GM18867 (cell line): ENCODE results near the gene BAIAP2L1.
"Not testable (repeated sequence)": the region's sequence is repeated elsewhere in the genome, so short reads cannot be mapped to it uniquely, and the experiment has no call there.

Source experiments
- ATAC-seq: cut with Tn5 transposase; IDR thresholded peaks from one replicate; pipeline ENCODE4 v1.9.1; 2021; ENCODE audit warnings: mild to moderate bottlenecking, moderate library complexity; ENCODE audit not compliant: unreplicated experiment

The BAIAP2L1 gene

GRCh38 chr7:98400542-98401340 is at the start of gene BAIAP2L1:
Gene BAIAP2L1, minus strand, starts transcription at chr7:98401090. Its CDS starts 238 bp downstream, at chr7:98400852.
- ATAC-seq: peak; percentile 87

DNA sequence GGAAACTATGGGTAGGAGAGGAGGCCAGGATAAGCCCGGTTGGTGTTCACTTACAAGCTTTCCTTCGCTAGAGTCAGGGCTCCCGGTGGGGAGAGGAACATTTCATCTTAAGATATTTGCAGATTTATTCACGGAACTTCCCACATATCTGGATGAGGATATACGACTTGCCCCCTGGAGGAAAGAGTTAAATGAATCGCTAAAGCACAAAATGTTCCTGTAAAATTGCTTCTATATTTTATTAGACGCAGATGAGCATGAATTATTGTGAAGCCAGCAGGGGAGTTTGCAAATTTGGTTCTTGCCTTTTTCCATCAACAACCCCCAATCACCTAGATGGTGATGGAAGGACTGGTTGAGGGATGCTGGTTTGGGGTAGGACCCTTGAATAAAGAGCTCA is 47.9 kb upstream of the BAIAP2L1 start:
- ATAC-seq: no peak

DNA sequence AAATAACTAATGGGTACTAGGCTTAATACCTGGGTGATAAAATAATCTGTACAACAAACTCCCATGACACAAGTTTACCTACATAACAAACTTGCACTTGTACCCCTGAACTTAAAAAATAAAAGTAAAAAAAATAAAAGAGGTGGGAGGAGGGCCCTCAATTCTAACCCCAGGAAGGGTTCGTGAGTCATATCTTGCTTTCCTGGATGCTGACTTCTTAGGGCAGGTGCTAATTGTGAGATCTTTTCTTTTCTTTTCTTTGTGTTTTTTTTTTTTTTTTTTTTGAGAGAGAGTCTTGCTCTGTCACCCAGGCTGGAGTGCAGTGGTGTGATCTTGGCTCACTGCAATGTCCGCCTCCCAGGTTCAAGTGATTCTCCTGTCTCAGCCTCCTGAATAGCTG is 40.1 kb upstream of the BAIAP2L1 start:
- not testable (repeated sequence) for ATAC-seq

GRCh38 chr7:98439484-98439883 is 38.6 kb upstream of the BAIAP2L1 start:
- no peak for ATAC-seq

DNA sequence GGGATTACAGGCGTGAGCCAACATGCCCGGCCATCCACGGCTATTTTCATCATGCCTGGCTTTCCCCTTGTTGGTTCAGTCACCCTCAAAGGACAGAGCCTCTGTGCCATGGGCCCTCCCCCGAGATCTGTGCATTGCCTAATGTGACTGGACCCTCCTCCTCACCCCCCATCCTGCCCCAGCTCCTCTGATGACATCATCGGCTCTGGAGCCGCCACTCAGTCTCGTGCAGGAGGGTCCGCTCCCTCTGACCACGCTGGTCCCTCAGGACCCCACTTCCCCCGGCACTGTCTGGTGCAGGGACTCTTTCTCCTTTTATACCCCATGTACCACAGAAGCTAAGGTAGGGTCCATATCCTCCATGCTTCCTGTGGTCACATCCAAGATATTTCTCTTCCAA is 33.2 kb upstream of the BAIAP2L1 start:
- no peak for ATAC-seq

GRCh38 chr7:98429799-98430198 is 28.9 kb upstream of the BAIAP2L1 start:
- no peak for ATAC-seq

DNA sequence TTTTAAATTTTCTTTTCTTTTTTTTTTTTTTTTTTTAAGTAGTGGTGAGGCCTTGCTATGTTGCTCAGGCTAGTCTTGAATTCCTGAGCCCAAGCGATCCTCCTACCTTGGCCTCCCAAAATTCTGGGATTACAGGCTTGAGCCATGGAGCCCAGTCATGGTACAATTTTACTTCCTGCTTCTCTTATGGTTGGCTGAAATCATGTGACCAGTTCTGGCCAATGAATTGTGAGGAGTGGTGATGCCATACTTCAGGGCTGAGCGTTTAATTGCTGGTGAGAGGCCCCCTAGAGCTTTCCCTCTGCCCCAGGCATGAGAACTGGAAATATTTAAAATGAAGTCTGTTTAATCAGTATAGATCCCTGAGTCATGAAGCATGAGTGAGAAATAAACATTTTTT is 22.2 kb upstream of the BAIAP2L1 start:
- ATAC-seq: no peak

- ATAC-seq: peak; percentile 57
Observed at GRCh38 chr7:98420966-98421612, 20.2 kb upstream of the BAIAP2L1 start.

DNA sequence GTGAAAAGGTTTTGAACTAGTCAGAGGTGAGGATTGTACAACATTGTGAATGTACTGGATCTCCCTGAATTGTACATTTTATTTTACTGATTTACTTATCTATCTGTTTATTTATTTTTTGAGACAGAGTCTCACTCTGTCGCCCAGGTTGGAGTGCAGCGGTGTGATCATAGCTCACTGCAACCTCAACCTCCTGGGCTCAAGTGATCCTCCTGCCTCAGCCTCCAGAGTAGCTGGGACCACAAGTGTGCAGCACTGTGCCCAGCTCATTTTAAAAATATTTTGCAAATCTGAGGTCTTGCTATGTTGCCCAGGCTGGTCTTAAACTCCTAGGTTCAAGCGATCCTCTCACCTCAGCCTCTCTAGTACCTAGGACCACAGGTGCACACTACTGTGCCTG is 19.1 kb upstream of the BAIAP2L1 start:
- not testable (repeated sequence) for ATAC-seq

- not testable (repeated sequence) for ATAC-seq
Observed at GRCh38 chr7:98419316-98419691, 18.4 kb upstream of the BAIAP2L1 start.

DNA sequence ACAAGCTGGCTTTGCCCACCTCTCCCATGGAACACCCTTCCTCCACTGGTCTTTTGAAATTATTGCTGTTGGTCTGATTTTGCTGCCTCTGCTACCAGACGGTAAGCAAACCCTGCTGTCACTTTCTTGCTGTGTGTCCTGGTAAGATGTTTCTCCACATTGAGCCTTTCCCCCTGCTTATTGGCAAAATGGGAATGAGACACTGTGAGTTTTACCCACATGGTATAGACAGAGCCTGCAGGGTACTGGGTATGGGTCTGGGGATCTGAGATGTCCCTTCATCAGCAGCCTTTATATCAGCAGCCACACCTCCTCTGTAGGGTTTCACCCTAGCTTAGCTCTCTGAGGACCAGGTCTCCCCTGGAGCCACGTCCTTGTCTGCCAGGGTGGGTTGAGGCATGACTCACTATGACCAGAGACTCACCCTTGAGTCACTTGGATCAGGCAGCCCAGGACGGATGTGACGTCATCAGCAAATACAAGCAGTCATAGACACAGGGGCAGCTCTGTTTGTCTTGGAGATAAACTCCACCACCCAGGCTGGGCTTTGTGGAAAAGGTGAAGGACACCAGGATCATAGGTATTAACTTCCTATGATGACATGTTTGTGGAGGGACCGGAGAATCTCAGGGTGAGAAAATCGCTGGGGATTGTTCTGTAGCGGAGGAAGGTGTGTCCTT is 17.9 kb upstream of the BAIAP2L1 start:
- no peak for ATAC-seq

DNA sequence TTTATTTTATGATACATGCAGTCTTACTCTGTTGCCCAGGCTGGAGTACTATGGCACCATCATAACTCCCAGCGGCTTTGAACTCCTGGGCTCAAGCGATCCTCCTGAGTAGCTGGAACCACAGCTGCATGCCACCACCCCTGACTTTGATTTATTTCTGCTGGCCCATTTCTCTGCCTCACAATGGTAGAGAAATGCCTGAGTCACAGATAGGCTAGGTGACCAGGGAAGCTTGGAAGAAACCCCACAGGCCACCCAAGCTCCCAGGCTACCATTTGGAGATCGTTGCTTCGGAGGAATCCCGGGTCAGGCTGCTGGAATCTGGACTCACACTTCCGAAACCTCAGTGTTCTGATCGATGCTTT is 17.4 kb upstream of the BAIAP2L1 start:
- no peak for ATAC-seq

- ATAC-seq: peak; percentile 61
Observed at GRCh38 chr7:98417604-98418270, 16.8 kb upstream of the BAIAP2L1 start.

- ATAC-seq: no peak
Observed at GRCh38 chr7:98414205-98414900, 13.5 kb upstream of the BAIAP2L1 start.

- ATAC-seq: not testable (repeated sequence)
Observed at GRCh38 chr7:98413655-98414054, 12.8 kb upstream of the BAIAP2L1 start.

GRCh38 chr7:98409843-98410242 is 9.0 kb upstream of the BAIAP2L1 start:
- no peak for ATAC-seq

GRCh38 chr7:98408146-98408545 is 7.3 kb upstream of the BAIAP2L1 start:
- not testable (repeated sequence) for ATAC-seq

- ATAC-seq: no peak
Observed at GRCh38 chr7:98406827-98407226, 5.9 kb upstream of the BAIAP2L1 start.

GRCh38 chr7:98404840-98405239 is 4.0 kb upstream of the BAIAP2L1 start:
- ATAC-seq: no peak

GRCh38 chr7:98399890-98400541 is 874 bp downstream of the BAIAP2L1 start:
- no peak for ATAC-seq
